K562 (cell line): ENCODE measurements around the gene MRAS. TPM values are rescaled to one million over a fixed set of nuclear protein-coding genes. Genes with fewer than 3 reads are reported as not detected.

ENCODE experiments used
- ATAC-seq: fragments of 200-7000 bp; cut with Tn5 transposase; 3 replicates; pipeline ENCODE4 v1.9.1; 2020; ENCODE audit warnings: moderate library complexity
- BruUV-seq: library from RNA; stranded (reverse); fragments of 400-500 nt; replicated peaks from 2 replicates; lab custom pipeline; 2021; lab: Mats Ljungman, UMichigan
- CTCF ChIA-PET: fragments of 300-600 bp; formaldehyde crosslinking; extraction: SDS; loops from one replicate; lab custom pipeline; 2021; ENCODE audit warnings: low intra/inter-chr PET ratio; lab: Yijun Ruan, JAX
- POLR2A ChIA-PET: fragments of 300-600, 350-650 bp; sonication (Branson Sonifier 250); formaldehyde crosslinking; extraction: SDS; loops from one replicate; lab custom pipeline; 2021; ENCODE audit warnings: antibody characterized with exemption, inconsistent platforms; lab: Yijun Ruan, JAX
- DNase-seq, 4 experiments: peaks; one replicate each; pipeline versions ENCODE4 v3.0.0 to v3.0.0-alpha.2; 2011 to 2018; ENCODE audit warnings: low spot score in 3 of 4, mixed read lengths in 3 of 4; ENCODE audit errors: extremely low read depth in 1 of 4
- FAIRE-seq: peaks from 2 replicates; lab custom pipeline; 2011; peaks lifted over from hg19 to GRCh38; lab: Jason Lieb, UNC
- H2AFZ ChIP-seq: 2 replicates; pipeline ENCODE4 v1.6.0; 2011; ENCODE audit warnings: low read depth, low read length, control low read depth, inconsistent platforms
- H3K27ac ChIP-seq: fragments of 200-600 bp; 3 replicates; pipeline ENCODE4 v1.8.0; 2011; ENCODE audit warnings: low read depth, mild to moderate bottlenecking, control low read depth, inconsistent platforms, low read length, moderate library complexity, mixed read lengths; ENCODE audit errors: extremely low read depth
- H3K27me3 ChIP-seq, 2 experiments: fragments of 300-600 bp in 1 of 2; 2 replicates in 1 of 2; 3 replicates in 1 of 2; pipeline versions ENCODE4 v1.6.0 to v1.8.0; 2011; ENCODE audit warnings: inconsistent platforms in 2 of 2, low read length in 2 of 2, mild to moderate bottlenecking in 1 of 2, mixed read lengths in 1 of 2, moderate library complexity in 1 of 2; ENCODE audit not compliant: control insufficient read depth in 2 of 2, insufficient read depth in 2 of 2
- H3K36me3 ChIP-seq: fragments of 300-600 bp; 3 replicates; pipeline ENCODE4 v1.8.0; 2011; ENCODE audit warnings: mild to moderate bottlenecking, low read length, inconsistent platforms; ENCODE audit not compliant: control insufficient read depth, insufficient read depth
- H3K4me1 ChIP-seq, 2 experiments: fragments of 200-600 bp in 1 of 2; replicated peaks in 1 of 2; 2 replicates in 1 of 2; 3 replicates in 1 of 2; pipeline versions ENCODE4 v1.5.1 to v1.8.0; 2011; ENCODE audit warnings: inconsistent platforms in 2 of 2, low read length in 2 of 2, mild to moderate bottlenecking in 1 of 2, mixed read lengths in 1 of 2, moderate library complexity in 1 of 2; ENCODE audit not compliant: control insufficient read depth in 2 of 2, insufficient read depth in 2 of 2
- H3K4me2 ChIP-seq: 2 replicates; pipeline ENCODE4 v1.6.1; 2011; ENCODE audit warnings: low read length, control low read depth, inconsistent platforms, mixed read lengths; ENCODE audit not compliant: insufficient read depth
- H3K4me3 ChIP-seq: fragments of 200-600 bp; sonication (generic), shearing (Covaris generic); 2 replicates; pipeline ENCODE4 v1.5.1; 2016; ENCODE audit warnings: control low read depth, inconsistent platforms
- H3K79me2 ChIP-seq: fragments of 200-600 bp; 3 replicates; pipeline ENCODE4 v1.8.0; 2011; ENCODE audit warnings: low read length, inconsistent platforms; ENCODE audit not compliant: control insufficient read depth, insufficient read depth
- H3K9ac ChIP-seq, 2 experiments: 2 replicates each; pipeline versions ENCODE4 v1.6.0 to v1.6.1; 2011; ENCODE audit warnings: low read depth in 2 of 2, low read length in 2 of 2, control low read depth in 1 of 2, inconsistent platforms in 1 of 2, mild to moderate bottlenecking in 1 of 2, mixed read lengths in 1 of 2; ENCODE audit not compliant: insufficient read depth in 1 of 2
- H3K9me1 ChIP-seq: one replicate; pipeline ENCODE4 v1.6.0; 2011; ENCODE audit warnings: inconsistent platforms, mild to moderate bottlenecking, low read length, moderate library complexity; ENCODE audit not compliant: control insufficient read depth, insufficient read depth
- H3K9me3 ChIP-seq: replicated peaks from 2 replicates; pipeline ENCODE4 v1.5.1; 2011; ENCODE audit warnings: low read depth, low read length, inconsistent platforms; ENCODE audit not compliant: control insufficient read depth, insufficient read depth
- H4K20me1 ChIP-seq: replicated peaks from 2 replicates; pipeline ENCODE4 v1.6.1; 2011; ENCODE audit warnings: low read length, inconsistent platforms, mixed read lengths; ENCODE audit not compliant: control insufficient read depth, insufficient read depth
- BRD9 ChIP-seq: fragments of 450-650 bp; IDR thresholded peaks from 2 replicates; pipeline ENCODE4 v1.6.1; 2018; ENCODE audit warnings: low read depth; ENCODE audit not compliant: partially characterized antibody
- CBFA2T3 ChIP-seq: fragments of 450-650 bp; IDR thresholded peaks from 2 replicates; pipeline ENCODE4 v1.6.1; 2017
- E2F3 ChIP-seq: fragments of 250-450 bp; sonication (Bioruptor Pico); IDR thresholded peaks from 2 replicates; pipeline ENCODE4 v1.4.0; 2020; ENCODE audit warnings: mild to moderate bottlenecking
- ESRRB ChIP-seq: fragments of 250-450 bp; sonication (Bioruptor Pico); IDR thresholded peaks from 2 replicates; pipeline ENCODE4 v1.5.0; 2020; ENCODE audit warnings: mild to moderate bottlenecking, moderate library complexity, borderline replicate concordance
- GTF2A2 ChIP-seq: IDR thresholded peaks from 2 replicates; pipeline ENCODE4 v1.6.1; 2016; ENCODE audit warnings: mild to moderate bottlenecking, missing genetic modification characterization, missing compliant biosample characterization
- GTF2F1 ChIP-seq: IDR thresholded peaks from 2 replicates; pipeline ENCODE4 v1.6.1; 2011; ENCODE audit warnings: low read depth, low read length, improper control_type of control experiment
- HNRNPUL1 ChIP-seq: fragments of 200-400 bp; formaldehyde crosslinking; IDR thresholded peaks from 2 replicates; pipeline ENCODE4 v1.6.1; 2017; ENCODE audit warnings: low read length
- MAFG ChIP-seq: fragments of 450-650 bp; conservative IDR thresholded peaks from 2 replicates; pipeline ENCODE4 v1.6.1; 2016; ENCODE audit warnings: missing genetic modification characterization, missing compliant biosample characterization
- MEF2D ChIP-seq: conservative IDR thresholded peaks from 2 replicates; pipeline ENCODE4 v1.6.1; 2016; ENCODE audit warnings: low read depth, missing genetic modification characterization, missing compliant biosample characterization
- NFXL1 ChIP-seq: fragments of 450-650 bp; formaldehyde crosslinking; IDR thresholded peaks from 2 replicates; pipeline ENCODE4 v1.4.0; 2021; ENCODE audit warnings: mild to moderate bottlenecking
- SIN3A ChIP-seq, 2 experiments: fragments of 150-350 bp in 1 of 2; IDR thresholded peaks; 2 replicates each; pipeline ENCODE4 v1.6.1; 2011 to 2016; ENCODE audit warnings: borderline replicate concordance in 2 of 2, low read depth in 2 of 2, low read length in 2 of 2, mild to moderate bottlenecking in 2 of 2, moderate library complexity in 2 of 2; ENCODE audit not compliant: control insufficient read depth in 1 of 2
- SMC3 ChIP-seq: conservative IDR thresholded peaks from 2 replicates; pipeline ENCODE4 v1.6.1; 2011; ENCODE audit warnings: low read depth, low read length, improper control_type of control experiment; ENCODE audit not compliant: insufficient read depth
- SOX6 ChIP-seq: fragments of 450-650 bp; IDR thresholded peaks from 2 replicates; pipeline ENCODE4 v1.6.1; 2014; ENCODE audit warnings: mild to moderate bottlenecking
- SPI1 ChIP-seq: IDR thresholded peaks from 2 replicates; pipeline ENCODE4 v1.6.1; 2011; ENCODE audit warnings: low read depth, low read length, control low read depth, borderline replicate concordance
- TAL1 ChIP-seq: fragments of 450-650 bp; IDR thresholded peaks from 2 replicates; pipeline ENCODE4 v1.6.1; 2016; ENCODE audit warnings: mild to moderate bottlenecking
- TCF3 ChIP-seq: sonication (generic); formaldehyde crosslinking; IDR thresholded peaks from 2 replicates; pipeline ENCODE4 v1.4.0; 2020; ENCODE audit warnings: mild to moderate bottlenecking, missing genetic modification reagents
- U2AF1 ChIP-seq: fragments of 200-400 bp; formaldehyde crosslinking; optimal IDR thresholded peaks from 2 replicates; pipeline ENCODE3; 2017; ENCODE audit warnings: mild to moderate bottlenecking, low read depth, low read length, moderate library complexity
- ZNF133 ChIP-seq: fragments of 250-450 bp; sonication (Bioruptor Pico); IDR thresholded peaks from 2 replicates; pipeline ENCODE4 v1.4.0; 2020; ENCODE audit warnings: mild to moderate bottlenecking
- ZNF239 ChIP-seq: fragments of 250-450 bp; sonication (Bioruptor Pico); IDR thresholded peaks from 2 replicates; pipeline ENCODE4 v1.4.0; 2020; ENCODE audit warnings: mild to moderate bottlenecking
- ZNF263 ChIP-seq: sonication (generic); formaldehyde crosslinking; IDR thresholded peaks from 2 replicates; pipeline ENCODE4 v1.8.0; 2022; ENCODE audit warnings: mild to moderate bottlenecking, missing genetic modification reagents, borderline replicate concordance
- ZNF3 ChIP-seq: fragments of 250-450 bp; sonication (Bioruptor Pico); IDR thresholded peaks from 2 replicates; pipeline ENCODE4 v1.5.0; 2021; ENCODE audit warnings: mild to moderate bottlenecking, moderate library complexity
- WGBS: fragments of 100-300 bp; shearing (Covaris generic); methylation state at CpG from one replicate; pipeline ENCODE4 v1.1.6; 2016; ENCODE audit warnings: low coverage, mixed read lengths; ENCODE audit not compliant: insufficient coverage; ENCODE audit errors: missing lambda C conversion rate; 5-methylcytosine and 5-hydroxymethylcytosine counted together
- in situ Hi-C: fragments of 300-500 bp; cut with MboI; formaldehyde crosslinking; loops from 4 replicates; pipeline ENCODE4 v1.15.0; 2018; ENCODE audit warnings: inconsistent platforms, mixed read lengths
- intact Hi-C: fragments of 100-400 bp; cut with micrococcal nuclease; formaldehyde crosslinking; loops from 2 replicates; pipeline ENCODE4 v1.14.2; 2022
- polyA plus RNA-seq, 8 experiments: library from polyadenylated mRNA; depleted of rRNA in 4 of 8; stranded (reverse) in 5 of 8; unstranded in 3 of 8; fragments of >200 nt; fragmentation: Nextera tagmentation in 2 of 8; fragmentation: Illumina TruSeq in 1 of 8; extraction: Ambion mirVana in 2 of 8; extraction: Trizol in 1 of 8; gene quantifications; 2 replicates each; pipeline versions ENCODE4 v1.2.1 to v1.2.3, GENCODE V29; 2011 to 2014; ENCODE audit warnings: inconsistent platforms in 1 of 8, missing spikeins in 1 of 8
- total RNA-seq, 7 experiments: library from RNA; depleted of rRNA in 6 of 7; stranded (reverse); fragments of >200 nt in 6 of 7; fragmentation: Illumina TruSeq in 2 of 7; extraction: Trizol in 2 of 7; gene quantifications; 2 replicates each; pipeline versions ENCODE4 v1.2.1 to v1.2.3, GENCODE V29; 2011 to 2021; ENCODE audit warnings: low replicate concordance in 1 of 7
- TF ChIP-seq, protein P1 (sequence below): fragments of 450-650 bp; formaldehyde crosslinking; IDR thresholded peaks from 2 replicates; pipeline ENCODE4 v1.4.0; 2020; ENCODE audit warnings: mild to moderate bottlenecking, moderate library complexity
- TF ChIP-seq, protein P2 (sequence below): fragments of 250-450 bp; sonication (Bioruptor Pico); IDR thresholded peaks from 2 replicates; pipeline ENCODE4 v1.9.0; 2021; ENCODE audit warnings: mild to moderate bottlenecking
- TF ChIP-seq, protein P3 (sequence below): fragments of 250-450 bp; sonication (Bioruptor Pico); IDR thresholded peaks from 2 replicates; pipeline ENCODE4 v1.5.0; 2020; ENCODE audit warnings: mild to moderate bottlenecking

The MRAS gene
- total and polyA plus RNA-seq, 9 of the 15 experiments (the other 6 are each of a cell fraction or from before 2014, with no cell fraction given) = 1.5 to 10.0 (median 5.0) TPM

DNA sequence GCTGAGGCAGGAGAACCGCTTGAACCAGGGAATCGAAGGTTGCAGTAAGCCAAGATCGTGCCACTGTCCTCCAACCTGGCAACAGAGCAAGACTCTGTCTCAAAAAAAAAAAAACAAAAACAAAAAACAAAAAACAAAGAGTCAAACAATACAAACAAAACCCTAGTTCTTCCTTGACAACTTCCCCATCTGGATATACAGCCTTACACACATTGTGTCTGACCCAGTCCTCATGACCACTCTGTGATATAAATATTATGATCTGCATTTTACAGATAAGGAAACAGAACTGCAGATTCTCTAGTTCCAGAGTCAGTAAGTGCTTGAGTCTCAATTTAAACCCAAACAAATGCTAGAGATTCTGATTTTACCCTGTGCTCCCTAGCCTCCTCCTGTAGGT lies 81.3 kb downstream of the MRAS start:
- no peaks in the 10 kb centered on the region for H4K20me1 ChIP-seq
- no peak overlapping the region for H3K4me2 ChIP-seq
- H3K27ac ChIP-seq = no peak overlapping the region
- BruUV-seq = no TSS peak
- no peaks in the 10 kb centered on the region for H3K9me1 ChIP-seq
- H3K4me3 ChIP-seq = no peak overlapping the region
- no peaks in the 10 kb centered on the region for H3K9me3 ChIP-seq
- ATAC-seq (no peak), DNase-seq (peak in 1 of 4 experiments; percentile 7), FAIRE-seq (no peak)
- H3K79me2 ChIP-seq = no peaks in the 10 kb centered on the region
- WGBS = 33% methylated on average over 1 of the region's 3 CpGs
- POLR2A ChIA-PET = interaction anchor here (0.6 kb wide), 1 partner anchor 420 kb away, joined by 3 read pairs; no protein-coding TSS in a partner anchor
- in situ Hi-C loops (no loop called here), intact Hi-C loops (no loop called here)
- no peak overlapping the region for H3K9ac ChIP-seq
- peaks cover 0 to 11% of the 10 kb centered on the region in 2 experiments; a peak in 2 of 5 replicates for H3K27me3 ChIP-seq
- CTCF ChIA-PET = no interaction called here
- H2AFZ ChIP-seq = no peak overlapping the region
- no peaks in the 10 kb centered on the region; a peak in 1 of 5 replicates for H3K4me1 ChIP-seq
- no peaks in the 10 kb centered on the region for H3K36me3 ChIP-seq
- TF ChIP-seq CBFA2T3 = peak; percentile 70
- TF ChIP-seq NFXL1 (CRISPR knock-in tag) = no peak
- 0 out of 2 replicates have a peak, but pooled peaks have one; percentile 36 for TF ChIP-seq SOX6
- TF ChIP-seq, protein P1, sequence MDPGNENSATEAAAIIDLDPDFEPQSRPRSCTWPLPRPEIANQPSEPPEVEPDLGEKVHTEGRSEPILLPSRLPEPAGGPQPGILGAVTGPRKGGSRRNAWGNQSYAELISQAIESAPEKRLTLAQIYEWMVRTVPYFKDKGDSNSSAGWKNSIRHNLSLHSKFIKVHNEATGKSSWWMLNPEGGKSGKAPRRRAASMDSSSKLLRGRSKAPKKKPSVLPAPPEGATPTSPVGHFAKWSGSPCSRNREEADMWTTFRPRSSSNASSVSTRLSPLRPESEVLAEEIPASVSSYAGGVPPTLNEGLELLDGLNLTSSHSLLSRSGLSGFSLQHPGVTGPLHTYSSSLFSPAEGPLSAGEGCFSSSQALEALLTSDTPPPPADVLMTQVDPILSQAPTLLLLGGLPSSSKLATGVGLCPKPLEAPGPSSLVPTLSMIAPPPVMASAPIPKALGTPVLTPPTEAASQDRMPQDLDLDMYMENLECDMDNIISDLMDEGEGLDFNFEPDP (CRISPR knock-in tag) = no peak
- no peak for TF ChIP-seq GTF2A2
- no peak for TF ChIP-seq GTF2F1
- TF ChIP-seq SMC3 = no peak
- TF ChIP-seq, protein P2, sequence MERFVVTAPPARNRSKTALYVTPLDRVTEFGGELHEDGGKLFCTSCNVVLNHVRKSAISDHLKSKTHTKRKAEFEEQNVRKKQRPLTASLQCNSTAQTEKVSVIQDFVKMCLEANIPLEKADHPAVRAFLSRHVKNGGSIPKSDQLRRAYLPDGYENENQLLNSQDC (CRISPR knock-in tag) = no peak
- no peak for TF ChIP-seq HNRNPUL1
- no peak for TF ChIP-seq MEF2D (tag)
- TF ChIP-seq ZNF239 (CRISPR knock-in tag) = no peak
- no peak for TF ChIP-seq U2AF1
- peak; percentile 31 for TF ChIP-seq TCF3 (CRISPR knock-in tag)
- TF ChIP-seq TAL1 = peak; percentile 52
- TF ChIP-seq ZNF263 = peak; percentile 23; the same call in 1 of the 2 replicates
- no peak for TF ChIP-seq BRD9
- TF ChIP-seq SIN3A (IDR thresholded peaks at IDR 0.05; ENCODE audit: borderline replicate concordance in 2 of 2, control insufficient read depth in 1 of 2, low read depth in 2 of 2, low read length in 2 of 2) = no peak
- TF ChIP-seq, protein P3, sequence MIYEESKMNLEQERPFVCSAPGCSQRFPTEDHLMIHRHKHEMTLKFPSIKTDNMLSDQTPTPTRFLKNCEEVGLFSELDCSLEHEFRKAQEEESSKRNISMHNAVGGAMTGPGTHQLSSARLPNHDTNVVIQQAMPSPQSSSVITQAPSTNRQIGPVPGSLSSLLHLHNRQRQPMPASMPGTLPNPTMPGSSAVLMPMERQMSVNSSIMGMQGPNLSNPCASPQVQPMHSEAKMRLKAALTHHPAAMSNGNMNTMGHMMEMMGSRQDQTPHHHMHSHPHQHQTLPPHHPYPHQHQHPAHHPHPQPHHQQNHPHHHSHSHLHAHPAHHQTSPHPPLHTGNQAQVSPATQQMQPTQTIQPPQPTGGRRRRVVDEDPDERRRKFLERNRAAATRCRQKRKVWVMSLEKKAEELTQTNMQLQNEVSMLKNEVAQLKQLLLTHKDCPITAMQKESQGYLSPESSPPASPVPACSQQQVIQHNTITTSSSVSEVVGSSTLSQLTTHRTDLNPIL (CRISPR knock-in tag) = no peak
- TF ChIP-seq SPI1 = no peak
- TF ChIP-seq ESRRB (CRISPR knock-in tag) = no peak
- TF ChIP-seq E2F3 (CRISPR knock-in tag) = no peak
- TF ChIP-seq MAFG (tag) = no peak
- no peak for TF ChIP-seq ZNF3
- TF ChIP-seq ZNF133 (CRISPR knock-in tag) = no peak
